Left cardiac atrium (tissue), 4 donors: ENCODE measurements around the gene HS3ST5. TPM values are rescaled to one million over a fixed set of nuclear protein-coding genes. Genes with fewer than 3 reads are reported as not detected.

Experiments
- ATAC-seq, 2 donors: fragments of 200-7000 bp; cut with Tn5 transposase; one replicate each; pipeline ENCODE4 v1.9.1; 2020; ENCODE audit warnings: mild to moderate bottlenecking in 2 of 2, moderate library complexity in 2 of 2
- DNase-seq: peaks from one replicate; pipeline ENCODE4 v3.0.0-alpha.2; 2020
- intact Hi-C, 2 donors: fragments of 100-400 bp; cut with DNase I; formaldehyde crosslinking; loops; one replicate each; pipeline versions ENCODE4 v1.14.1 to v1.15.1; 2022 to 2023
- total RNA-seq, 2 donors: library from RNA; stranded (reverse); fragmentation: NEBNext Ultra II Directional; extraction: Animal tissue kit (Norgen Biotek cat#: 25700); gene quantifications; one replicate each; pipeline ENCODE4 v1.2.1, GENCODE V29; 2021
- donor health status: DM: no; HTN: yes; CAD: no.
- donor health status: DM: no; HTN: yes; CAD: no; lungs with severe emphysema.
- donor health status: DM: yes; HTN: yes; CAD: no.
- donor health status: Dilated cardiomyopathy.

Gene HS3ST5
- total RNA-seq, 2 donors from 2014 or later: not detected

DNA sequence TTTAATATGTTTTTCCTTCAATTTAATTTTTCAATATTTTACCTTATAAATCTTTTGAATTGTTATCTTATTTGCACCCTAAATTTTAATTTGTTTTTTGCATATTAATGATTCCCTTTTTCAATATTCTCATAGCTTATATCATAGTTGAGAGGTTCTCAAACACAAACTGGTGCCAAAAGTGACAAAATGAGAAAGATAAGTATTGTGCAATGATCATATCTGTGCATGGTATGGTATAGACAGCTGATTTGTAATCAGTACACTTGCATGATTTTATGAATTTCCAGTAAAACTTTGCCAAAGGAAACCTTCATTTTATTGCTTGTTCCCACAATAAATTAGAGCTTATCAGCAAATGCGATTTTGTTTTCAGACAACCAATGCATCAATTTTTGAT lies 210.9 kb downstream of the HS3ST5 start:
- intact Hi-C loops: no loop called here
- DNase-seq (no peak), ATAC-seq (no peak)

DNA sequence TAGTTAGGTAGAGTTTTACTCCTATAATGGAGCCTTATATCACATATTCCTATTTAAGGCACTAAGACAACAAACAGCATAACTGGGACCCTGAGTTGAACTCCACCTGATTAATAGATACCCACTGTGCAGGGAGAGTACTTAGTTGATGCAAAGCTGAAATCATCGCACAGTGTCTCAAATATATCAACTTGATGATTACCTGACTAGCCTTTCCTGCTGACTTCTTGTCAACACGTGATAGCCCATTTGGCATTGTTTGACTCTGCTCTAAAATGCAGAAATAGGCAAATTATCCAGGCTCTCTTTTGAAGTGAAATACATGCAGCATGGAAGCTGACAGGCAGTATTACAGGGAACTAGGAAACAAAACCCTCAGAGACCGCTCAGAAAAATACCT lies 217.2 kb downstream of the HS3ST5 start:
- no peak for DNase-seq
- ATAC-seq: no peak
- intact Hi-C loops: no loop called here

DNA sequence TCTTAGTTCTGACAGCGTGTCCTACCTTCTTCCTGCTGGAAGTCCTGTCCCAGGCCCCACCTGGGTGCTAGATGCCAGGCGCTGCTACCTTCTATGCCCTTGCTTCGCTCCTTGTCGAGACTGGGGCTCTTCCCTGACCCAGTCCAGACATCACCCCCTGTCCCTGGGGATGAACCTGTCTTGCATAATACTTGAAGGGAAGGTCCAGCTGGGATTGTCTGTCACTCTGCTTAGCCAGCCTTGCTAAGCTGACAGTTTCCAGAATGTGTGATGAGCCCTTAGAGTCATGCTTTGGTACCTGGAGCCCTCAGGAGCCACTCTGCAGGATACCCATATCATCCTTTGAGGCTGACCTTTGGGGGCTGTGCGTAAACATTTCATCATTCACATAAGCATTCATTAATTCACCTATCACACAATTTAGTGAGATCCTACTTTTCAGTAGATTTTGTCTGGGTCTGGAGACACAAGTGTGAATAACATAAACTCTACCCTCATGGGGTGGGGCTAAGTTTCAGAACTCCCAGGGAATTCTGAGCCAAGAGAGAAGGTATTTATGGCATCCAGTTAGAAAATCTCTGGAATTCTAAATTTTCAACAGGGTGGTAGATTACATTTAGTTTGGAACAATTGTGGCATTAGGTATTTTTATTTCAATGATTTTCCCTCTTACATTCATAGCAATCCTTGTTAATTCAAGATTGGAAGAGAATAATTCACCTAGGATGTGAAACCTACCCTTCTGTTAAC lies 220.7 kb downstream of the HS3ST5 start:
- DNase-seq (no peak), ATAC-seq (no peak)
- intact Hi-C loops: no loop called here

DNA sequence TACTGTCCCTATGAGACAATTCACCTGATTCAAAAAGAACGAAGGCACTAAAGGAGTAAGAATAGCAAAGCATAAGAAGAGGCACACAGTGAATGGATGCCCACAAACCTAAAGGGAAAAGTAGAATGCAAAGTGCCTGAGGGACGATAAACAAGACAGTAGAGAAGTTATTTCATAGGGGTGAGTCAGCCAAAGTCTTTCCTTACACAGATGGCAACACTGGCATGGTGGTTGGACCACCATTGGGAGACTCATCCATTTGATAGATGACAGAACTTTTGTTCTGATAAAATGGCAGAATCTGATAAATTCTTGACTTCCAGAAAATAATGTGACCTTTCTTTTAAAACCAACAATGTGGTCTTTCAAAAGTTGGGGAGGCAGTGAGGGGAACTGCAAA lies 223.8 kb downstream of the HS3ST5 start:
- no peak for DNase-seq
- no peak for ATAC-seq
- intact Hi-C loops: no loop called here

DNA sequence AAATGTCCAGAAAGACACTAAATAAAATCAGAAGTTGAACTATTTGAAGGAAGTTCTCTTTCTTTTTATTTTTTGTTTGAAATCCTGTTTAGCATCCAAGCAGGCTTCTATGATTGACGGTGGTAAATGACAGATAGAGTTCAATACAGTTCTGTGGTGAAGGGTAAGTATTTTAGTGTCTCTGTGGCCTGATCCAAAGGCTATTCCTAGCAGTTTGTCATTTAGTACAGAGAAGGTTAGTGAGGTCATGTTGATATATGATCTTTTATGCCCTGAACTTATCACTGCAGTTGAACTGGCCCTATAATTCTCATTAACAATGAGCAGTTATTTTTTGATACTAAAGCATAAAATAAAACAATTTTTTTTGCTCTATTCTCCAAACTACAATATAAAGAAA lies 227.2 kb downstream of the HS3ST5 start:
- DNase-seq: no peak
- intact Hi-C loops: no loop called here
- ATAC-seq: no peak

DNA sequence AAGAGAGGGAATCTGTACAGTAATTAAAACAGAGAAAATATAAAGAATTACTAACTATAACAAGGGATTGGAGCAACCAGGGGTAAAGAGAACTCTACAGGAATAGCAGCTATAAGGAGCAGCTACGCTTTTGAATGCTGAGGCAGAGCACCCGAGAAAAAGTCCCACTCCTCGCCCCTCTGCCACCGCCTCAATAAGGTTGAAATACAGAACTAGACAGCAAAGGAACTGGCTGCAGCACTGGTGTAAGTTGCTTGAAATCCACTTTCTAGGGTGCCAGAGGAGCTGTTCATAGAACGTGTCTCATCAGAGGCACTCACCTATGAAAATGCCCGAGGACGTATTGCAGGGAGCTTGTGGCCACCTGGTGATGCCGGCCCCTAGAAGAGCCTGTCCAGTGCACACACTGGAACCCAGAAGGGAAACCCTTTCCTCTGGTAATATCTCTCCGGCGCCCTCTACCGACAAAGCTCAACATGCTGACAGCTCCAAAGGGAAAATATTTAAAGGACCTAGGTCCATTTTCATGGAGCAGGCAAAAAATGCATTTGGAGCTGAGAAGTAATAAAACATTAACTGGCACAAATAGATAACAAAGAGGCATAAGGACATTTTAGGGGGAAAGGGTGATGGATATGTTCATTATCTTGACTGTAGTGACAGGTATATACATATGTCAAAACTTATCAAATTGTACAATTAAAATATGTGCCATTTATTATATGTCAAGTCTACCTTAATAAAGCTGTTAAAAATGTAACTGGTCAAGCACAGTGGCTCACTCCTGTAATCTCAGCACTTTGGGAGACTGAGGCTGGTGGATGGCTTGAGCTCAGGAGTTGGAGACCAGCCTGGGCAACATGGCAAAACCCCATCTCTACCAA lies 234.5 kb downstream of the HS3ST5 start:
- intact Hi-C loops: no loop called here
- ATAC-seq: peak in 1 of 2 donors; percentile 54
- peak; percentile 67 for DNase-seq

DNA sequence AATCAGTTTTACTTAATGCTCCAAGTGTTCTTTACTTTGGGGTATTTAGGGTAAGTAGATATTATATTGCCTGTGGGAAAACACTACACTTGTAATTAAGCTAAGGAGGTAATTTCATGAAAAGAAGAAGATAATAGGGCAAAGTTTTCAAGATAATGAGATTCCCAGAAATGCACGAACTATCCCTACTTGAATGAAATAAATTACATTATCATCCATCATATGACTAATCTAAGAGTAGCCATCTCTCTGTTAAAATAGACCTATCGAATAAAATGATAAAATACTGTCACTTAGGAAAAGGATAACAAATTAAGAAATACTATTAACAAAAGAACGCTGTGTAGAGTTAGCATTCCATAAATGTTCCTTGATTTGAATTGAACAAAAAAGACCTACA lies 236.8 kb downstream of the HS3ST5 start:
- no peak for ATAC-seq
- intact Hi-C loops: no loop called here
- DNase-seq: no peak

DNA sequence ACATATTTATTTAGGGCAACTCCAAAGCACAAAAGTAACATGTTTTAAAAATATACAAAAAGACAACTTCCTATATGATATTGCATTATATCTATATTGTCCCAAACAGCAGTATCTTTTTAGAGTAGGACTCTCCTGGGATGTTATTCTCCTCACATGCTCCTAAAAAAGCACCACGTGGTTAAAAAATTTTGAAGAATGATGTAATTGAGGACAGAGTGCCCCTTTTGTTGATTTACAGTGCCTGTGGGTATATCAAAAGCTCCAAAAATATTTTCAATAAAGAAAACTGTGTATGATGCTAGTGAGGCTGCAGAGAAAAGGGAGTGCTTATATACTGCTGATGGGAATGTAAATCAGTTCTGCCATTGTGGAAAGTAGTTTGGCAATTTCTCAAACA lies 241.6 kb downstream of the HS3ST5 start:
- DNase-seq (no peak), ATAC-seq (no peak)
- intact Hi-C loops: no loop called here

DNA sequence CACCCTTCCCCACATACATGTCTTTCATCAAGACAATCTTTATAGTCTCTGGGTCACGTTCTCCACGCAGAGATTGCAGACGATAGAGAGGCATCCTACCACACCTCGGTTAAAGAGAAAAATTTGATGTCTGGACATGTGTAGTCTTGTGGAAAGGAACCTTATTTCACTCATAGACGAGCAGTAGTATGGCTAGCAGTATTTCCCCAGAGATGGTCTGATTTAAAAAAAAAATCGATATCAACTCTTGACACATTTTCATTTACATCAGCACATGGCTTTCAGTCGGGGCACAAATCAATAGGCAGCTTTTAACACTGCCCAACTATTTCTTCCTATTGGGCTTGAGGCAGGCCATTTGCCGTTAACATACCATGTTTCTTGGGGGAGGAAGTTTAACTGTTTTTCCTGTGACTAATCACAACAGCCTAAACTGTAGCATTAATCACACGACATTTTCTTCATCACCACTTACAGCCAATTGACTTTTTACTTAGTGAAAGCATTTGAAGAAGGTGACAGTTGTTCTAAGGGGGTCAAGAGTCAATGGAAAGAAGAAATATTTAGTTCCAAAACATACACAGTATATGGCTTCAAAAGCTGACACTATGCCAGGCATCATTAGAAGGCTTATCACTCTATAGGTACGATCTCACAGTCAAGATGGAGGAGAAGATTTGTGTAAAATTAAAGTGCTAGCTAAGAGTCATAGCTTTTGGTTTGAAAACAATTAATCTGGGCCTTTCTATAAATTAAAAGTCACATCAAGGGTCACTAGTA lies 242.4 kb downstream of the HS3ST5 start:
- intact Hi-C loops: no loop called here
- ATAC-seq (no peak), DNase-seq (no peak)

DNA sequence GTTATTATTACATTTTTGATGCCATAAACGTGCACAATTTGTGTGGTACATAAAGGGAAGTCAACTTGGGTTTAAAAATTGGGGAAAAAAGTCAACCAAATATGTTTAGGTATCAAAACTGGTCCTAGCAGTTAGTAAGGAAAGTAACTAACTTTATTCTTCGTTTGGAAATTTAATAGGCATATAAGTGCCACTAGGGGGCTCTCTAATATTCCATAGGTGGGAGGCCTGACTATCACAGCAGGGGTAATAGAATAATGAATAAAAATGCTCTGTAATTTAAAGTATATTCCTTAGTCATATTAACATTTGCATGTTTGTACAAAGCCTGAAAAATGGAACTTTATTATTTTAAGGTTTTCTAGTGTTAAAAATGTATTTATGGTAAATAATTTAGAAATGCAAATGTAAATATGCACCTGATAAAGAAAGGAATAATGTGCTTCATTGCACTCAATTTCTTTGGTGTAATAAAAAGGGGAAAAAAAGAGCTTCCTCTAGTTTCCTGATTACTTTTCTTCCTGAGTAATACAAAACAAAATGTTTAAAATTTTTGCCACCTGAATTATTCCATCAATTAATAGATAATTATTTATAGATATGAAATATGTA lies 246.2 kb downstream of the HS3ST5 start:
- DNase-seq: no peak
- intact Hi-C loops: loop anchor here in 1 of 2 donors (10.0 kb wide), 1 partner anchor 102 kb away; no protein-coding TSS in a partner anchor
- ATAC-seq: no peak

DNA sequence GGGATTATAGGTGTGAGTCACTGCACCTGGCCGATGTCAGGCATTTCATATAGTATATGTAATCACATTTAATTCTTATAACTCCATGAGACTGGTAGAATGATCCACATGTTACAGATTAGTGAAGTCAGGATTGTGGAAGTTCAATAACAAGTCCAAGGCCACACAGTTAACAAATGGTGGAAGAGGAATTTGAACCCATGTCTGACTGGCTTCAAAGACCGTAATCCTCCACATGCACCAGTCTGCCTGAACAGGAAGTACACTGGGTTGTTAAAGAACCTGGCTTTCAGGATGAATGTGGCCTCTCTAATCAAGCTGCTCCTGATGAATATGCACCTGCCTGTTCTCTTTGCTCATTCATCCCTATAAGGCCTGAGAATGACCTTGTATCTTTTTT lies 249.9 kb downstream of the HS3ST5 start:
- DNase-seq (no peak), ATAC-seq (no peak)
- intact Hi-C loops: loop anchor here in 1 of 2 donors (10.0 kb wide), 1 partner anchor 98 kb away; no protein-coding TSS in a partner anchor

DNA sequence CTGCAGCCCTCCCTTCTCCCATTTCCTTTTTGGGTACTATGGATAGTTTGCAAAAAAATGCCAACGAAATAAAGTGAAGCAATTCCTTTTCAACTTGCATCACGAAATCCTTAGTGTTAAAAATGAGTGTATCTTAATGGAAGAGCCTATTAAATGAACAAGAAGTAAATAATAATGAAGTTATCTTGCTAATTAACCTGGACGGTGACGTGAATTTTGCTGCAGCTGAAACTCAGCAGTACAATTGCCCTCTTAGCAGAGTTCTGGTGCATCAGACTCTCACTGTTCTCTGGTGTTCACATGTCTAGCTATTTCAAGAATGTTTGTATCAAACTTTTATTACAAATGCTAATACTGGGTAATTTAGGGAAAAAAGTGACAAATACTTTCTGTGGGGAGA lies 252.2 kb downstream of the HS3ST5 start:
- ATAC-seq: no peak
- no peak for DNase-seq
- intact Hi-C loops: loop anchor here in 1 of 2 donors (10.0 kb wide), 1 partner anchor 96 kb away; no protein-coding TSS in a partner anchor

DNA sequence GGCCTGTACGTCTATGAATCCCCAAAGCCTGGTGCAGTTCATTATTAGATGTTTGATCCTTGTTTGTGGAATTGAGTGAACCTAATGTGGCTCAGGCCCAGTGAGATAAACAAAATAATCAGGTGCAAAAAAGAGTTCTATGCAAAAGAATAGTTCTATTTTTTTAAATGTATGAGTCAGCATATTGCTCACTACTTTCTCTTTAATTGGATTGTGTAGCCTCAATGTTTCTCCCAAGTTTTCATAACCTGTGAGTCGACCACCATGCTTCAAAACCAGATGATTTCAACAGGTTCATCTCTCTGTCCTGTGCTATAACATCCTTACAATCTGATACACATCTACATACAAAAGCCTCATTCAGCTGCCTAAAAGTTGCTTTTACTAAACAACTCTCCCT lies 255.3 kb downstream of the HS3ST5 start:
- DNase-seq: no peak
- intact Hi-C loops: no loop called here
- no peak for ATAC-seq

DNA sequence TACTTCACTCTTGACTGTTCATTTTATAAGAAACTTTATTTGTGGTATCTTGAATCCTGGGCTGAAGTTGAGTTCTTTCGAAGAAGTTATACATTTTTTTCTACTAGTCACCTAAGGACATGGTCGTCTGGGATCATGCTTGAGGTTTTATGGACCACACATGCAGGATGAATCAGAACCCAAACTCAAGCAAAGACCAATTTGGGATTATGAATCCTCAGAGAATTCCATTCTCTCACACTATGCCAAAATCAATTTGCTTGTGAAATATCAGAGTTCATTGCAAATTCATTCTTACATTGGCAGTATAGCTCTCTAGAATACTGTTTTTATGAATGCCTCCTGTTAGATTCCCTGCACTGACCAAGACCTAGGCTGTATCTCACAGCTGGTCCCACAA lies 257.6 kb downstream of the HS3ST5 start:
- no peak for DNase-seq
- intact Hi-C loops: no loop called here
- ATAC-seq: no peak

DNA sequence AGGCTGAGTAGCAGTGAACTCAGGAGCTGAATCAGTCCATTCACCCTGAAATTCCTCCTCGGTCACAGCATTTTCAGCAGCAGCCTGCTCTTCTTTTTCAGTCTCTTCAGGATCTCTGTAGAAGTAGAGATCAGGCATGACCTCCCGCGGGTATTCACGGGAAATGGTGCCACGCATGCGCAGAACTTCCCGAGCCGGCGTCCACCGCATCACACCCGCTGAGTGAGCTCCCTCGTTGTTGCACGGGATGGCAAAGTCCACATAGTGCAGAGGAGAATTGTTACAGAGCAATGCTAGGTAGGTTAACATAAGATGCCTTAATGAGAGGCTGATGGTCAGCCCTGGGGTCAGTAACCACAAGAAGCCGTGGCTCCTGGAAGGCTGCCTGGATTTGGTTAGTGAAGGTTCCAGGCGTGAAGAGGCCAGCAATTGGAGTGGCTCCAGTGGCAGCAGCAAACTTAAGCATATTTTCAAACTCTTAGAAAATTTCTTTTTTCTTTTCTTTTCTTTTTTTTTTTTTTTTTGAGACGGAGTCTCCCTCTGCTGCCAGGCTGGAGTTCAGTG lies 258.4 kb downstream of the HS3ST5 start:
- DNase-seq (no peak), ATAC-seq (no peak)
- intact Hi-C loops: no loop called here

DNA sequence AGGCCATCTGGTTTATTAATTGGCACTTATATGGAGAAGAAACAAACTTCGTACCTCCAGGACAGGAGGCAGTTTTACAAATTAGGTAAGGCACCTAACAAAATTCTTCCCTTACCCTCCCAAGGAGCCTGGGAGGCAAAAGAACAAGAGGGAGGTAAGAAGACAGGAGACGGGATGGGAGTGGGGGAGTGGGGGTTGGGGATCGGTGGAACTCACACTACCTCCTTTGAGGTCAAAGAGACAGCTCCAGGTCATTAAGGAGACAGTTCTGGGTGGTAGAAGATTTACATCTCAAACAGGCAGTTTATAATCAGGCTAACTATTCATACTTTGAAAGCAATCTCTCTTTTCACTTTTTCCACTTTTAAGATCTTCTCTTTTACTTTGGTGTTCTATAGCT lies 259.6 kb downstream of the HS3ST5 start:
- intact Hi-C loops: no loop called here
- ATAC-seq: no peak

DNA sequence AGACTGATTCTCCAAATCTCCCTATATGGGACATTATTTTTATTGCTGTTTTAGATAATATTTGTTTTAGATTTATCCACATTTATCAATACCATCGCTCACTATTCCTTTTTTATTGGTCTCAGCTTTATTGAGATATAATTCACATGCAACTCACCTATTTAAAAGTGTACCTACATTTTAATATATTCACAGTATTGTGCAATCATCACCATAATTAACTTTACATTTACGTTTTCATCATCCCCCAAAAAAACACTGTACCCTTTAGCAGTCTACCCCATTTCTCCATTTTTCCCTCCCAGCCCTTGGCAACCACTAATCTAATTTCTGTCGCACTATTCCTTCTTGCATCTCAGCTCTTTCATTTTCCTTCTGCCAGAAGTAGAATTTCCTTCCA lies 261.1 kb downstream of the HS3ST5 start:
- ATAC-seq: no peak
- intact Hi-C loops: no loop called here
- DNase-seq: no peak

More for the DNA sequence above, 259.6 kb downstream of the HS3ST5 start:
- no peak for DNase-seq

DNA sequence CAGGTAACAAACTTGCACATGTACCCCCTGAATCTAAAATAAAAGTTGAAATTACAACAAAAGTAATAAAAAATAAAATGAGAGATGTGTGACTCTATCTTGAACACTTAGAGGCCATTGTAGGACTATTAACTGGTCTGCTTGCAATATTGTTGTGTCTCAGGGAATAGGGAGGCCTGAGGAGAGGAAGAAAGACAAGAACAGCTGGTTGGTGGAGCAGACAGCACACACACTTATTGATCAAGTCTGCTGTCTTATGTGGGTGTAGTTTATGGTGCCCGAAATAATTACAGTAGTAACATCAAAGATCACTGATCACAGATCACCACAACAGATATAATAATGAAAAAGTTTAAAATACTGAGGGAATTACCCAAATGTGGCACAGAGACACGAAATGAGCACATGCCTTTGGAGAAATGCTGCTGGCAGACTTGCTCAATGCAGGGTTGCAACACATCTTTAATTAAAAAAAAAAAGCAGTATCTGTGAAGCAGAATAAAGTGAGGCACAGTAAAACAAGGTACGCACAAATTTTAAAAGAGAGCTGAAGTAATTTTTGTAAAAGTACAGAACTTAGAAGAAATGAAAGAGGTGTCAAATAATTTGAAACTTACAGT lies 261.8 kb downstream of the HS3ST5 start:
- DNase-seq: no peak
- no peak for ATAC-seq
- intact Hi-C loops: no loop called here
